ENCODE data around the gene RAB3D. TPM values are rescaled to one million over a fixed set of nuclear protein-coding genes. Genes with fewer than 3 reads are reported as not detected.

The RAB3D gene
- total RNA-seq, 1 experiment from 2014 or later = 35.0 TPM

DNA sequence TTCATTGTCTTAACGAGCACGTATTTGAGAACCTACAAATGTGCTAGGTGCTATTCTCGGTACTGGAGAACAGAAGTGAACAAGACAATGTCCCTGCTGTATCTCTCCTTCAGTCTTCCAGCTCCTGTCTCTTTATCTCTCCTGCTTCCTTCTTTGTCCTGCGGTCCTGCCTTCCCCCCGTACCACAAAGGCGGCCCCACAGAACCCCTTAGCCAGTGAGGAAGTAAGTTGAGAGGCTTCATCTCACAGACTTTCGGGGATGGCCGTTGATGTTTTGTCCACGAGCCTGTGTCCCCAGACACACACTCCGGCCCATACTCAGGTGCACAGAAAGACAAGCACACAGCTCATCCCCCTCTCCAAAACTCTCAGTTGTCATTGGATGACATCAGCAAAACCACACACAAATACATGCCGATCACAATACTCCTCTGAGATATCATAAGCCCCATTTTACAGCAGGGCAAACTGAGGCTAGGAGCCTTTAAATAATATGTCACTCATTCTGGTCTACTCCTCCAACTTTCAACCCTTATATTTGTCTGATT, 34.5 kb upstream of the RAB3D start:
- no peak for DNase-seq
- H3K79me2 ChIP-seq (ENCODE audit: low read depth) = peaks cover 22% of the 10 kb centered on the region
- peaks cover 33% of the 10 kb centered on the region for H3F3A ChIP-seq (ENCODE audit: insufficient read depth, low read depth)
- no TSS peak for BruUV-seq (replicated peaks)
- CTCF ChIA-PET = interaction anchor here (0.5 to 1.9 kb wide), 5 partner anchors 9 to 166 kb away, joined by 4 to 9 read pairs (median 4); no protein-coding TSS in a partner anchor
- peak overlapping the region; percentile 81 for H3K4me2 ChIP-seq
- peak overlapping the region; percentile 62 for H3K4me3 ChIP-seq
- peaks cover 38% of the 10 kb centered on the region for H3K4me1 ChIP-seq (replicated peaks; ENCODE audit: insufficient read depth)
- TF ChIP-seq, protein P1, sequence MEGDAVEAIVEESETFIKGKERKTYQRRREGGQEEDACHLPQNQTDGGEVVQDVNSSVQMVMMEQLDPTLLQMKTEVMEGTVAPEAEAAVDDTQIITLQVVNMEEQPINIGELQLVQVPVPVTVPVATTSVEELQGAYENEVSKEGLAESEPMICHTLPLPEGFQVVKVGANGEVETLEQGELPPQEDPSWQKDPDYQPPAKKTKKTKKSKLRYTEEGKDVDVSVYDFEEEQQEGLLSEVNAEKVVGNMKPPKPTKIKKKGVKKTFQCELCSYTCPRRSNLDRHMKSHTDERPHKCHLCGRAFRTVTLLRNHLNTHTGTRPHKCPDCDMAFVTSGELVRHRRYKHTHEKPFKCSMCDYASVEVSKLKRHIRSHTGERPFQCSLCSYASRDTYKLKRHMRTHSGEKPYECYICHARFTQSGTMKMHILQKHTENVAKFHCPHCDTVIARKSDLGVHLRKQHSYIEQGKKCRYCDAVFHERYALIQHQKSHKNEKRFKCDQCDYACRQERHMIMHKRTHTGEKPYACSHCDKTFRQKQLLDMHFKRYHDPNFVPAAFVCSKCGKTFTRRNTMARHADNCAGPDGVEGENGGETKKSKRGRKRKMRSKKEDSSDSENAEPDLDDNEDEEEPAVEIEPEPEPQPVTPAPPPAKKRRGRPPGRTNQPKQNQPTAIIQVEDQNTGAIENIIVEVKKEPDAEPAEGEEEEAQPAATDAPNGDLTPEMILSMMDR (conservative IDR thresholded peaks at IDR 0.05) = no peak
- TF ChIP-seq EZH2 (IDR thresholded peaks at IDR 0.05; ENCODE audit: low read depth) = no peak
- intact Hi-C loops (cut with micrococcal nuclease; ENCODE audit: unreplicated experiment) = loop anchor here (2.0 kb wide), 3 partner anchors 19 to 79 kb away; partner anchors contain the start of genes ODAD3, PLPPR2 and PRKCSH
- no peaks in the 10 kb centered on the region for H3K9me2 ChIP-seq (ENCODE audit: insufficient read depth)
- H4K20me1 ChIP-seq (ENCODE audit: insufficient read depth) = no peaks in the 10 kb centered on the region
- H3K27me3 ChIP-seq (ENCODE audit: insufficient read depth, low read depth) = no peaks in the 10 kb centered on the region
- peak overlapping the region; percentile 80 for H2AFZ ChIP-seq
- no peaks in the 10 kb centered on the region for H3K9me3 ChIP-seq (ENCODE audit: insufficient read depth, low read depth)
- no peaks in the 10 kb centered on the region for H3K36me3 ChIP-seq (ENCODE audit: low read depth)
- peak overlapping the region; percentile 75 for H3K27ac ChIP-seq
- POLR2A ChIA-PET (ENCODE audit: unreplicated experiment) = interaction anchor here (0.6 to 1.0 kb wide), 3 partner anchors 23 to 162 kb away, joined by 3 to 13 read pairs (median 4); no protein-coding TSS in a partner anchor

DNA sequence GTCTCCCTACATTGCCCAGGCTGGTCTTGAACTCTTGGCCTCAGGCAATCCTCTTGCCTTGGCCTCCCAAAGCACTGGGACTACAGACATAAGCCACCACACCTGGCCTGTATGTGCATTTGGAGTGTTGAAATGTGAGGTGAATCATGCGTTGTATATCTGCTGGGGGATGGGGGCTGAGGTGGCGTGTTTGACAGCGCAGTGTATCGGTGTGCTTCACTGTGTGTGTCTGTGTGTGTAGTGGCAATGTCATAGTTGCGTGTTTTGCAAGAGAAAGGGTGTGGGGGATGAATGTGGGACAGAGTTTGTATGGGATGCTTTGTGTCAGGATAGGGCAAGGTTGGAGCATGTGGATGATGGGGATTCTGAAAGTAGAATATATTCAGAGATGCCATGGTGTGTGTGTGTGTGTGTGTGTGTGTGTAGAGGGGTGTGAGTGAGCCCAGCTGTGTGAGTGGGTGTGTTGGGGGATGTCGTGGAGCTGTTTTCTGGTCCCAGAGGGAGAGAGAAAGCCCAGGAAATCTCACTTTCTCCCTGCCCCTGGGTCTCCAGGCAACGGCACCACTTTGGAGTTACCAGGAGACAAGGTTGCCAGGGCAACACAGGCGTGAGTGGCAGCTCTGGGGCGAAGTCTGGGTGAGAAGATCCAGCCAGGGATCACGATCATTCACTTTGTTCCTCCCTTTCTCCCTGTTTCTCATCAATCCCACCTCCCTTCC, 33.9 kb upstream of the RAB3D start:
- no peaks in the 10 kb centered on the region for H3K9me2 ChIP-seq (ENCODE audit: insufficient read depth)
- DNase-seq = no peak
- H4K20me1 ChIP-seq (ENCODE audit: insufficient read depth) = no peaks in the 10 kb centered on the region
- no peaks in the 10 kb centered on the region for H3K36me3 ChIP-seq (ENCODE audit: low read depth)
- no TSS peak for BruUV-seq (replicated peaks)
- intact Hi-C loops (cut with micrococcal nuclease; ENCODE audit: unreplicated experiment) = no loop called here
- ChIA-PET CTCF (interaction anchor here (0.6 kb wide), 1 partner anchor 166 kb away, joined by 4 read pairs; no protein-coding TSS in a partner anchor), POLR2A (ENCODE audit: unreplicated experiment) (interaction anchor here (0.6 kb wide), 1 partner anchor 22 kb away, joined by 3 read pairs; no protein-coding TSS in a partner anchor)
- H3K4me1 ChIP-seq (replicated peaks; ENCODE audit: insufficient read depth) = peaks cover 31% of the 10 kb centered on the region
- H3K9me3 ChIP-seq (ENCODE audit: insufficient read depth, low read depth) = no peaks in the 10 kb centered on the region
- TF ChIP-seq, protein P1 (conservative IDR thresholded peaks at IDR 0.05) = no peak
- TF ChIP-seq EZH2 (IDR thresholded peaks at IDR 0.05; ENCODE audit: low read depth) = no peak
- H3K27me3 ChIP-seq (ENCODE audit: insufficient read depth, low read depth) = no peaks in the 10 kb centered on the region
- no peak overlapping the region for H3K4me3 ChIP-seq
- no peak overlapping the region for H3K27ac ChIP-seq
- H2AFZ ChIP-seq = no peak overlapping the region
- peaks cover 33% of the 10 kb centered on the region for H3F3A ChIP-seq (ENCODE audit: insufficient read depth, low read depth)
- H3K79me2 ChIP-seq (ENCODE audit: low read depth) = peaks cover 22% of the 10 kb centered on the region
- H3K4me2 ChIP-seq = peak overlapping the region; percentile 81

GRCh38 chr19:11370744-11371143, 31.3 kb upstream of the RAB3D start:
- no peaks in the 10 kb centered on the region for H3K27me3 ChIP-seq (ENCODE audit: insufficient read depth, low read depth)
- no TSS peak for BruUV-seq (replicated peaks)

More at GRCh38 chr19:11370744-11371143, 31.3 kb upstream of the RAB3D start:
- POLR2A ChIA-PET (ENCODE audit: unreplicated experiment) = no interaction called here
- Histone ChIP-seq H3K27ac (no peak overlapping the region), H3K36me3 (ENCODE audit: low read depth) (no peaks in the 10 kb centered on the region), H3K79me2 (ENCODE audit: low read depth) (peaks cover 5% of the 10 kb centered on the region), H3K9me2 (ENCODE audit: insufficient read depth) (no peaks in the 10 kb centered on the region), H3K4me1 (replicated peaks; ENCODE audit: insufficient read depth) (peaks cover 5% of the 10 kb centered on the region), H3F3A (ENCODE audit: insufficient read depth, low read depth) (peaks cover 10% of the 10 kb centered on the region; the same call in 1 of the 2 replicates), H3K4me2 (no peak overlapping the region), H4K20me1 (ENCODE audit: insufficient read depth) (no peaks in the 10 kb centered on the region), H3K9me3 (ENCODE audit: insufficient read depth, low read depth) (no peaks in the 10 kb centered on the region), H3K4me3 (no peak overlapping the region), H2AFZ (no peak overlapping the region)
- intact Hi-C loops (cut with micrococcal nuclease; ENCODE audit: unreplicated experiment) = no loop called here
- CTCF ChIA-PET = no interaction called here
- TF ChIP-seq, protein P1 (conservative IDR thresholded peaks at IDR 0.05) = no peak
- TF ChIP-seq EZH2 (IDR thresholded peaks at IDR 0.05; ENCODE audit: low read depth) = no peak
- no peak for DNase-seq
